ENCODE results near the gene MUC15. TPM values are rescaled to one million over a fixed set of nuclear protein-coding genes. Genes with fewer than 3 reads are reported as not detected.

MUC15 gene
- total RNA-seq, 1 donor from 2014 or later: not detected

GRCh38 chr11:26593691-26594090 lies 21.6 kb upstream of the MUC15 start:
- H3K36me3 Mint-ChIP-seq (ENCODE audit: low read depth): no peaks in the 10 kb centered on the region
- TF ChIP-seq, protein P1, sequence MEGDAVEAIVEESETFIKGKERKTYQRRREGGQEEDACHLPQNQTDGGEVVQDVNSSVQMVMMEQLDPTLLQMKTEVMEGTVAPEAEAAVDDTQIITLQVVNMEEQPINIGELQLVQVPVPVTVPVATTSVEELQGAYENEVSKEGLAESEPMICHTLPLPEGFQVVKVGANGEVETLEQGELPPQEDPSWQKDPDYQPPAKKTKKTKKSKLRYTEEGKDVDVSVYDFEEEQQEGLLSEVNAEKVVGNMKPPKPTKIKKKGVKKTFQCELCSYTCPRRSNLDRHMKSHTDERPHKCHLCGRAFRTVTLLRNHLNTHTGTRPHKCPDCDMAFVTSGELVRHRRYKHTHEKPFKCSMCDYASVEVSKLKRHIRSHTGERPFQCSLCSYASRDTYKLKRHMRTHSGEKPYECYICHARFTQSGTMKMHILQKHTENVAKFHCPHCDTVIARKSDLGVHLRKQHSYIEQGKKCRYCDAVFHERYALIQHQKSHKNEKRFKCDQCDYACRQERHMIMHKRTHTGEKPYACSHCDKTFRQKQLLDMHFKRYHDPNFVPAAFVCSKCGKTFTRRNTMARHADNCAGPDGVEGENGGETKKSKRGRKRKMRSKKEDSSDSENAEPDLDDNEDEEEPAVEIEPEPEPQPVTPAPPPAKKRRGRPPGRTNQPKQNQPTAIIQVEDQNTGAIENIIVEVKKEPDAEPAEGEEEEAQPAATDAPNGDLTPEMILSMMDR (IDR thresholded peaks at IDR 0.05): no peak
- no peak overlapping the region for H3K27ac Mint-ChIP-seq (ENCODE audit: unreplicated experiment)
- H3K4me3 Mint-ChIP-seq (ENCODE audit: unreplicated experiment): no peak overlapping the region
- no peak for DNase-seq (ENCODE audit: low spot score)
- peaks cover 13% of the 10 kb centered on the region for H3K9me3 Mint-ChIP-seq (ENCODE audit: low read depth)
- no peaks in the 10 kb centered on the region for H3K27me3 Mint-ChIP-seq (ENCODE audit: low read depth)
- H3K4me1 Mint-ChIP-seq (ENCODE audit: low read depth): no peaks in the 10 kb centered on the region

DNA sequence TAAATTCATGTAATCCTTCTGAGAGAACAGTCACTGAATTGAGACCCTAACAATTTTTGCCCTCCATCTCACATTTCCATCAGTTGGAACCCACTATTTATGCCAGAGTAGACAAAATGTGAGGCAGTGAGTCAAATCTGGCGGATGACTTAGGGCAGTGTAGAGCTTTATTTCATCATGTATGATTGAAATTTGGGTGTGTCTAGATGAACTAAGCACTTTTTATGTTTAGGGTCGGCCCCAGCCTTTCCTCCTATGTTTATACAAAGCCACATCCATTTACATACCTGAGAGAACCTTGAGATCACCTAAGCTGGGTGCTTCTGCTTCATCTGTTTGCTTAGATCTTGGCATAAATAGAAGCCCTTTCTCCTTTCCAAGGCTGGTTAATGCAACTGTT lies 15.0 kb upstream of the MUC15 start:
- Mint-ChIP-seq H3K27ac (ENCODE audit: unreplicated experiment) (no peak overlapping the region), H3K36me3 (ENCODE audit: low read depth) (no peaks in the 10 kb centered on the region), H3K4me1 (ENCODE audit: low read depth) (no peaks in the 10 kb centered on the region), H3K9me3 (ENCODE audit: low read depth) (peaks cover 13% of the 10 kb centered on the region), H3K27me3 (ENCODE audit: low read depth) (peaks cover 5% of the 10 kb centered on the region), H3K4me3 (ENCODE audit: unreplicated experiment) (no peak overlapping the region)
- TF ChIP-seq, protein P1 (IDR thresholded peaks at IDR 0.05): no peak
- no peak for DNase-seq (ENCODE audit: low spot score)

DNA sequence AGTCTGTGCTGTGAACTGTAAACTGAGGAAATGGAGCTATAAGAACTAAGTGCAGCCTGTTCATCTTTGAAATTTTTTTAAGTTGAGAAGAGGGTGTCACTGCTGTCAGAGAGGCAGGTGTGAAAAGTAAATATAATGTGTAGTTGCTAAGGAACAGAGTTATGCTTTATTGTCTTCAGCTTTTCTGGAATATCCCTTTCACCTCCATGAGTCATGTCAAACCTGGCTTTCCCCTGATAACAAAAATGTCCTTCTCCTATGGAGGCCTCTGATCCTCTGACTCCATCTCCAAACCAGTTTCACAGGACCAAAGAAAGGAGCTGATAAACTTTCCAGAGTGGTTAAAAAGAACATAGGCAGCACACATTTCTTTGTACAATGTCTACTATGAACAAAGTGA lies 12.8 kb upstream of the MUC15 start:
- peaks cover 5% of the 10 kb centered on the region for H3K27me3 Mint-ChIP-seq (ENCODE audit: low read depth)
- H3K27ac Mint-ChIP-seq (ENCODE audit: unreplicated experiment): no peak overlapping the region
- H3K4me3 Mint-ChIP-seq (ENCODE audit: unreplicated experiment): no peak overlapping the region

GRCh38 chr11:26583550-26583949 lies 11.5 kb upstream of the MUC15 start:
- no peak overlapping the region for H3K27ac Mint-ChIP-seq (ENCODE audit: unreplicated experiment)

More for the DNA sequence above, 12.8 kb upstream of the MUC15 start:
- H3K36me3 Mint-ChIP-seq (ENCODE audit: low read depth): no peaks in the 10 kb centered on the region
- peaks cover 2% of the 10 kb centered on the region for H3K9me3 Mint-ChIP-seq (ENCODE audit: low read depth)
- H3K4me1 Mint-ChIP-seq (ENCODE audit: low read depth): peaks cover 6% of the 10 kb centered on the region
- TF ChIP-seq, protein P1 (IDR thresholded peaks at IDR 0.05): no peak
- DNase-seq (ENCODE audit: low spot score): no peak

DNA sequence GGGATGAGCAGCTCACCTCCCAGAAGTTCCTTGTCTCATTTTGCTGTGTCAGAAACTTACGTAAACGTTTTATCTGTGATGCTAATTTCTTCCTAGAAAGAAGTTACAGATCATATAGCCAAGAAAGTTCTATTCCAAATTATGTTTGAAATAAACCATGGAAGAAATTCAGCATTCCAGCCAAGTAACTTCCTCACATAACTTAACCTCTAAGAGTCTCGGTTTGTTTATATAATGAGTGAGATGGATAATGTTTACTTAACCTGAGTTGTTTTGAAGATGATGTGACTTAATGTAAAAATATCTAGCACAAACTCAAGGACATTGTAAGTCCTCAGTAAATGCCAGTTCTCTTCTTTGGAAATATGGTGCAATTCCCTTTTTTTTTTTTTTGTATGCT lies 8.9 kb upstream of the MUC15 start:
- Mint-ChIP-seq H3K27ac (ENCODE audit: unreplicated experiment) (no peak overlapping the region), H3K9me3 (ENCODE audit: low read depth) (no peaks in the 10 kb centered on the region), H3K4me3 (ENCODE audit: unreplicated experiment) (no peak overlapping the region), H3K36me3 (ENCODE audit: low read depth) (no peaks in the 10 kb centered on the region), H3K4me1 (ENCODE audit: low read depth) (peaks cover 6% of the 10 kb centered on the region), H3K27me3 (ENCODE audit: low read depth) (no peaks in the 10 kb centered on the region)
- DNase-seq (ENCODE audit: low spot score): no peak
- TF ChIP-seq, protein P1 (IDR thresholded peaks at IDR 0.05): no peak

More at GRCh38 chr11:26583550-26583949, 11.5 kb upstream of the MUC15 start:
- TF ChIP-seq, protein P1 (IDR thresholded peaks at IDR 0.05): no peak
- no peaks in the 10 kb centered on the region for H3K36me3 Mint-ChIP-seq (ENCODE audit: low read depth)
- peaks cover 6% of the 10 kb centered on the region for H3K4me1 Mint-ChIP-seq (ENCODE audit: low read depth)
- no peaks in the 10 kb centered on the region for H3K9me3 Mint-ChIP-seq (ENCODE audit: low read depth)
- DNase-seq (ENCODE audit: low spot score): no peak
- H3K27me3 Mint-ChIP-seq (ENCODE audit: low read depth): peaks cover 5% of the 10 kb centered on the region
- no peak overlapping the region for H3K4me3 Mint-ChIP-seq (ENCODE audit: unreplicated experiment)
